PFSK-1 (cell line): ENCODE results near the gene TRAF6.

Experiments used
- FOXP2 ChIP-seq: optimal IDR thresholded peaks from 2 replicates; pipeline ENCODE3; 2011; ENCODE audit warnings: borderline replicate concordance, control low read depth, inconsistent platforms; ENCODE audit not compliant: insufficient read depth; ENCODE audit errors: extremely low read length, extremely low read depth
- POLR2AphosphoS5 ChIP-seq: IDR thresholded peaks from 2 replicates; pipeline ENCODE4 v1.6.1; 2012; ENCODE audit warnings: low read depth, mild to moderate bottlenecking, control low read depth, low read length, moderate library complexity
- REST ChIP-seq, 2 experiments: IDR thresholded peaks; 2 replicates each; pipeline versions ENCODE4 v1.6.1 to v1.8.0; 2011 to 2012; ENCODE audit warnings: low read depth in 2 of 2, low read length in 2 of 2, control low read depth in 1 of 2, inconsistent platforms in 1 of 2, mild to moderate bottlenecking in 1 of 2, moderate library complexity in 1 of 2; ENCODE audit not compliant: insufficient read depth in 1 of 2
- SIN3A ChIP-seq: IDR thresholded peaks from 2 replicates; pipeline ENCODE4 v1.6.1; 2012; ENCODE audit warnings: mild to moderate bottlenecking, low read length, moderate library complexity, borderline replicate concordance; ENCODE audit not compliant: insufficient read depth
- TAF1 ChIP-seq: IDR thresholded peaks from 2 replicates; pipeline ENCODE4 v1.6.1; 2012; ENCODE audit warnings: low read length, control low read depth, borderline replicate concordance; ENCODE audit not compliant: insufficient read depth

Gene TRAF6

DNA sequence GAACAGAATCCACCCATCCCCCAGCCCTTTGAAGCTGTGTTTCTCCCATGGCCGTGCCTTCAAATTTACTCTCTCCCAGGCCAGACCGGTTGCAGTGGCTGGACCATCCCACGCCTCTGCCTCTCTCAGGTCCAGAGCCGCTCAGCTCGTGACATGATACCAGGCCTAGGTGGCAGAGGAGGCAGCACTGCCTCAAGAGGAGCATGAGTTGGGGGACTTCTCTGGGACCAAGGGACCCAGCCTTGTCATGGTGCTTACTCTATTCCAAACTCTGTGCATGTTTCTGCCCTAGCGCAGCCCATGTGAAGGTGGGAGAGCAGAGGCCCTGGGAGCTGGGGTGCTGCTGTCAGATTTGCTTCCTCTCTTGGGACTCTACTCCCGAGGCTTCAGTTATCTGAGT is 51.0 kb downstream of the TRAF6 start:
- no peak for TF ChIP-seq TAF1
- TF ChIP-seq REST (IDR thresholded peaks at IDR 0.05; ENCODE audit: insufficient read depth in 1 of 2, low read depth in 2 of 2, low read length in 2 of 2) = no peak
- no peak for TF ChIP-seq FOXP2
- no peak for TF ChIP-seq POLR2AphosphoS5
- TF ChIP-seq SIN3A = no peak

- TF ChIP-seq FOXP2 = no peak
- TF ChIP-seq TAF1 = no peak
Observed at GRCh38 chr11:36458129-36458915, 51.8 kb downstream of the TRAF6 start.

- no peak for TF ChIP-seq POLR2AphosphoS5
- TF ChIP-seq REST (IDR thresholded peaks at IDR 0.05; ENCODE audit: insufficient read depth in 1 of 2, low read depth in 2 of 2, low read length in 2 of 2) = no peak
- no peak for TF ChIP-seq FOXP2
- no peak for TF ChIP-seq TAF1
- TF ChIP-seq SIN3A = no peak
Observed at GRCh38 chr11:36456156-36456555, 53.9 kb downstream of the TRAF6 start.

- TF ChIP-seq FOXP2 (no peak), TAF1 (no peak), SIN3A (no peak), REST (IDR thresholded peaks at IDR 0.05; ENCODE audit: insufficient read depth in 1 of 2, low read depth in 2 of 2, low read length in 2 of 2) (no peak), POLR2AphosphoS5 (no peak)
Observed at GRCh38 chr11:36455658-36456111, 54.4 kb downstream of the TRAF6 start.

GRCh38 chr11:36454941-36455631 is 55.0 kb downstream of the TRAF6 start:
- TF ChIP-seq SIN3A = no peak
- TF ChIP-seq REST (IDR thresholded peaks at IDR 0.05; ENCODE audit: insufficient read depth in 1 of 2, low read depth in 2 of 2, low read length in 2 of 2) = no peak
- TF ChIP-seq FOXP2 = no peak
- no peak for TF ChIP-seq TAF1
- TF ChIP-seq POLR2AphosphoS5 = no peak
